Kidney glomerular epithelial cell (primary cell): ENCODE results near the gene SLC16A1.

ENCODE experiments used
- DNase-seq: peaks from one replicate; lab custom pipeline; 2025; lab: John Stamatoyannopoulos, UW

Gene SLC16A1

GRCh38 chr1:112882271-112882744, 73.7 kb downstream of the SLC16A1 start:
- no peak for DNase-seq

GRCh38 chr1:112881742-112882127, 74.3 kb downstream of the SLC16A1 start:
- DNase-seq: no peak

GRCh38 chr1:112879834-112880233, 76.2 kb downstream of the SLC16A1 start:
- DNase-seq: no peak

GRCh38 chr1:112878321-112878720, 77.7 kb downstream of the SLC16A1 start:
- DNase-seq: no peak

- no peak for DNase-seq
These were observed 78.2 kb downstream of the SLC16A1 start for GRCh38 chr1:112877750-112878149.

- DNase-seq: no peak
These were observed 79.7 kb downstream of the SLC16A1 start for GRCh38 chr1:112876315-112876714.

GRCh38 chr1:112872551-112872962, 83.4 kb downstream of the SLC16A1 start:
- DNase-seq: no peak

GRCh38 chr1:112870887-112871646, 84.9 kb downstream of the SLC16A1 start:
- no peak for DNase-seq

GRCh38 chr1:112869895-112870294, 86.1 kb downstream of the SLC16A1 start:
- no peak for DNase-seq

GRCh38 chr1:112868191-112868590, 87.8 kb downstream of the SLC16A1 start:
- no peak for DNase-seq

GRCh38 chr1:112866981-112867380, 89.0 kb downstream of the SLC16A1 start:
- no peak for DNase-seq

- DNase-seq: peak; percentile 79
These were observed 89.8 kb downstream of the SLC16A1 start for GRCh38 chr1:112866151-112866550.

GRCh38 chr1:112862753-112863426, 93.1 kb downstream of the SLC16A1 start:
- peak; percentile 41 for DNase-seq
